ENCODE data around the gene SLC24A4. TPM values are rescaled to one million over a fixed set of nuclear protein-coding genes. Genes with fewer than 3 reads are reported as not detected.

SLC24A4 gene
- polyA plus RNA-seq, 6 donors from 2014 or later, result 0.03 to 0.09 (median 0.05) TPM; not detected in 2

DNA sequence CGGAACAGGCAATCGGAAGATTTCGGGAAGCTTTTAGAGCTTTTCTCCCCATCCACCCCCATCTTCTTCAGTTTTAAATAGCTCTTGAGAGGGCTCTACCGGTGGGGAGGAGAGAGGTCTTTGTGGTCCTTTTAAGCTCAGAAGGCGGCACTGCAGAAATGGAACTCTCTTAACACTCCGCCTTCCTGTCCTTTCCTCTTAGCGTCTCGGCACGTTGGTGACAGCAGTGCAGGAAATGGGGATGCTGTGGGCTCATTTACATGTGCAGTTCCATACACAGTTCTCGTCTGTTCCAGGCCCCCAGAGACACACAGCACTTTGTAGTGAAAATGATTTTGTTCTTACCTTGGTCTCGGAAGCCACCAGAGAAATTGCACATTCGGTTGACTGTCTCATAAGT is 140.2 kb downstream of the SLC24A4 start:
- ATAC-seq (ENCODE audit: low read depth in 2 of 2) (no peak), DNase-seq (no peak)
- Mint-ChIP-seq H3K27ac (peak overlapping the region in 1 of 6 donors; percentile 5), H3K4me1 (peaks cover 4 to 15% (median 12%) of the 10 kb centered on the region in 3 donors), H3K36me3 (no peaks in the 10 kb centered on the region), H3K4me3 (no peak overlapping the region), H3K27me3 (peaks cover 17 to 49% (median 31%) of the 10 kb centered on the region in 3 donors), H3K9me3 (peaks cover 0 to 12% (median 5%) of the 10 kb centered on the region in 7 donors)

DNA sequence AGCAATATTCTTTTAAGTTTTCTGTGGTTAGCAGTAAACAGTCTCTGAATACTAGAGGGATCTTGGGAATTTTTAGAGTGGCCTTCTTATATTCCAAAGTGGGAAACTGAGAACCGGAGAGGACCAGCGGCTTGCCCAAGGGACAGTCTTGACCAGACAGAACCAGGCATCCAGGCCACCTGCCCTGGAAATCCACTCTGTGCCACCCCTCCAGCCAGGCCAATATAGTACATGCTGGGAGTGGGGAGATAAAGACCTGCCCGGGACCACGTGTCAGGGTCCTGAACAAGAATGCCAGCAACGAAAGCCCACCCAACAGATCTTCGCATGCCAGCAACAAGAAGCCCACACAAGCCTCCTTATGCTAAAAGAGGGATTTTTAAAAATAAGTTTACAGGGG is 141.2 kb downstream of the SLC24A4 start:
- ATAC-seq (ENCODE audit: low read depth in 2 of 2) (no peak), DNase-seq (no peak)
- Mint-ChIP-seq H3K27ac (peak overlapping the region in 1 of 6 donors; percentile 80), H3K27me3 (peaks cover 17 to 48% (median 31%) of the 10 kb centered on the region in 3 donors), H3K9me3 (peaks cover 0 to 22% (median 12%) of the 10 kb centered on the region in 7 donors), H3K36me3 (peaks cover 0 to 6% of the 10 kb centered on the region in 2 donors), H3K4me3 (no peak overlapping the region), H3K4me1 (peaks cover 4 to 15% (median 12%) of the 10 kb centered on the region in 3 donors)

DNA sequence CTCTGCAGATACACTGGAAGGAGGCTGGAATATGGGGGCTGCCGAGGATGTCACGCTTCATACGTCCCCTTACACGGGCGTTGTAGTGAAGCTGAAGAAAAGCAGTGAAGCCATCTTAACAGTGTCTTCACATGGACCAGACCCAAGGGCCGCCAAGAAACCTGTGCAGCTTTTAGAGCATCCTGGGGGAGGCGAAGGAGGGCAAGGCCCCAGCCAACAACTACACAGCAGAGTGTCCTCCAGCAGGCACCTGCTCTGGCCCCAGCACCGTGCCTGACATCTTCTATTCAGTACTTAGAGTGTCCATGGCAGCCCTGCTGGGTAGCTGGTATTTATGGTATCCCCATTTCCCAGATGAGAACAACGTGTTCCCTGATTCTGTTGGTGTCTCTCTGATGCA is 141.8 kb downstream of the SLC24A4 start:
- Mint-ChIP-seq H3K9me3 (peaks cover 0 to 28% (median 16%) of the 10 kb centered on the region in 7 donors), H3K27ac (no peak overlapping the region), H3K36me3 (peaks cover 0 to 7% of the 10 kb centered on the region in 2 donors), H3K4me3 (no peak overlapping the region), H3K27me3 (peaks cover 17 to 47% (median 25%) of the 10 kb centered on the region in 3 donors), H3K4me1 (peaks cover 4 to 15% (median 12%) of the 10 kb centered on the region in 3 donors)
- ATAC-seq (ENCODE audit: low read depth in 2 of 2) (no peak), DNase-seq (no peak)

DNA sequence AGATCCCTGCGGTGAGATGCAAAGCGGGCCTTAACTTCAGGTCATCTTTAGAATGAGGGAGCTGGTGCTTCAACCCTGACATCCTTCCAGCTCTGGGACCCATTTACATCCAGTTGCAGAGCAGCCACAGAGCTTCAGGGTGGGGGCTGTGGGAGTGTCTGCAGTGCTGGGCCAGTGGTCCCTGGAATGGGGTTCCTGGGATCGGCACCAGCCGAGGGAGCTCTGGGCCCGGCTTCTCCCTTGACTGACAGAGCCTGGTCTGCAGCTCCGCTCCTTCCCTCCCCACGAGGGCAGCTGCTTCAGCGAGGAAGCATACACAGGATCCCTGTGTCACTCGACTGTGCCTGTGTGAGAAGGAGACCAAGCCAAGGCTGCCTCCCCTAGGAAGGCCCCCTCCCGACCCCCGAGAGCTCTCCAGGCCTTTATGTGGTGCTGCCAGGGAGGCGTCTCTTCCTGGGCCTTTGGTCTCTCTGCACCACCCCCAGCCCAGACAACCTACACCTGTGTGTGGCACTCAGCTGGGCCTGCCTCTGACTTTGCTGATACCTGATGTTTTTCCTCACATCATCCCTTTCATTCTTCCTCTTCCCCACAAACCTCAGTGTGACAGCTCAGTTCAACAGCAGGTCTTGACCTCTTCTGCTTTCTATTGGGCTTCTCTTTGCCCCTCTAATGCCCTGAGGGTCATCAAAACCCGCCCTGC is 142.5 kb downstream of the SLC24A4 start:
- H3K9me3 Mint-ChIP-seq, result peaks cover 0 to 34% (median 20%) of the 10 kb centered on the region in 7 donors
- H3K27me3 Mint-ChIP-seq, result peaks cover 11 to 45% (median 20%) of the 10 kb centered on the region in 3 donors

DNA sequence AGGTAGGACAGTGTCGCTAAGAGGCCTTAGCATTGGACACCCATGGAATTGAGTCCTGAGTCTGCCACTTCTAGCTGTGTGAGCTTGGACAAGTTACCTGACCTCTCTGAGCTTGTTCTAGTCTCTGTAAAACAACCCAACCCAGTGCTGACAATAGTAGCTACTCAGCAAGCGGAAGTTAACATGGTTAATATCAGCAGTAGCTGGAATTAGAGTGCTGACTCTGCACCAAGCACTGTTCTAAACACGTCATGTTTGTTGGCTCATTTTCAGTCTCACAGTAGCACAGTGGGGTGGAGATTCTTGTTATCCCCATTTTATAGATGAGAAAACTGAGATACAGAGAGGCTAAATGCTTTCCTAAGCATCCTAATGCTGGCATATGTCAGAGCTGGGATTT is 143.1 kb downstream of the SLC24A4 start:
- Mint-ChIP-seq H3K9me3 (peaks cover 0 to 34% (median 20%) of the 10 kb centered on the region in 7 donors), H3K27ac (no peak overlapping the region), H3K27me3 (peaks cover 8 to 43% (median 20%) of the 10 kb centered on the region in 3 donors), H3K4me1 (peaks cover 4 to 12% (median 8%) of the 10 kb centered on the region in 3 donors), H3K36me3 (peaks cover 0 to 7% of the 10 kb centered on the region in 2 donors), H3K4me3 (no peak overlapping the region)
- DNase-seq, result no peak
- ATAC-seq (ENCODE audit: low read depth in 2 of 2), result no peak

More for the DNA sequence above, 142.5 kb downstream of the SLC24A4 start:
- H3K4me3 Mint-ChIP-seq, result peak overlapping the region in 1 of 8 donors; percentile 44
- DNase-seq (no peak), ATAC-seq (ENCODE audit: low read depth in 2 of 2) (no peak)
- H3K36me3 Mint-ChIP-seq, result peaks cover 0 to 7% of the 10 kb centered on the region in 2 donors
- peaks cover 4 to 14% (median 12%) of the 10 kb centered on the region in 3 donors for H3K4me1 Mint-ChIP-seq
- H3K27ac Mint-ChIP-seq, result no peak overlapping the region

DNA sequence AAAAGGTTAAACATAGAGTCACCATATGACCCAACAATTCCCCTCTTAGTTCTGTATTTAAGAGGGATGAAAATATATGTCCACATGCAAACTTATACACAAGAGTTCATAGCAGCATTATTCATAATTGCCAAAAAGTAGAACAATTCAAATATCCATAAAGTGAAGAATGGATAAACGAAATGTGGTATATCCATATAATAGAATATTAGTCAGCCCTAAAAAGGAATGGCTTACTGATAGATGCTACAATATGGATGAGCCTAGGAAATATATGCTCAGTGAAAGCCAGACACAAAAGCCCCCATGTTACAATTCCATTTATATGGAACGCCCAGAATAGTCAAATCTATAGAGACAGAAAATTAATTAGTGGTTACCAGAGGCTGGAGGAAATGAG is 146.6 kb downstream of the SLC24A4 start:
- Mint-ChIP-seq H3K27ac (no peak overlapping the region), H3K4me1 (peaks cover 0 to 4% (median 3%) of the 10 kb centered on the region in 3 donors), H3K36me3 (peaks cover 0 to 7% of the 10 kb centered on the region in 2 donors), H3K4me3 (no peak overlapping the region), H3K27me3 (peaks cover 0 to 23% (median 4%) of the 10 kb centered on the region in 3 donors), H3K9me3 (peaks cover 0 to 34% (median 20%) of the 10 kb centered on the region in 7 donors)
- ATAC-seq (ENCODE audit: low read depth in 2 of 2) (no peak), DNase-seq (no peak)

DNA sequence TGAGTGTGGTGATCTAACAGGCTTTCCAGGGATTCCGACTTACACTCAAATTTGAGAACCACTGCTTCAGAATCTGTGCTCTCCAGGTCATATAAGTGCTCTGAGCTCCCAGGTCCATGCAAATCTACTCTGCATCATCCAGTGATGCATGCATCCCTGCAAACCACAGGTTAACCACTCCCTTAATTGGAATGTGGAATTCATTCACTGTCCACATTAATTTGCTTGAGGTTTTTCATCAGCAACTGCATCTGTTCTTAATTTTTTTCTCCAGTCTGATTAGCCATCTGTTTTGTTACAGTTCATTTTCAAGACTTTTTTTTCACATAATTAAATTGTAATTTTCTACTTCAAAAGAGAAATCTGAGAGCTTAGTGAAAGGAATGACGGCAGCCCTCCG is 147.2 kb downstream of the SLC24A4 start:
- H3K36me3 Mint-ChIP-seq, result peaks cover 0 to 7% of the 10 kb centered on the region in 2 donors
- H3K4me3 Mint-ChIP-seq, result no peak overlapping the region
- H3K27ac Mint-ChIP-seq, result no peak overlapping the region
- peaks cover 0 to 23% (median 4%) of the 10 kb centered on the region in 3 donors for H3K27me3 Mint-ChIP-seq
- DNase-seq (no peak), ATAC-seq (ENCODE audit: low read depth in 2 of 2) (no peak)
- H3K9me3 Mint-ChIP-seq, result peaks cover 0 to 34% (median 20%) of the 10 kb centered on the region in 7 donors
- H3K4me1 Mint-ChIP-seq, result peaks cover 0 to 4% (median 3%) of the 10 kb centered on the region in 3 donors

DNA sequence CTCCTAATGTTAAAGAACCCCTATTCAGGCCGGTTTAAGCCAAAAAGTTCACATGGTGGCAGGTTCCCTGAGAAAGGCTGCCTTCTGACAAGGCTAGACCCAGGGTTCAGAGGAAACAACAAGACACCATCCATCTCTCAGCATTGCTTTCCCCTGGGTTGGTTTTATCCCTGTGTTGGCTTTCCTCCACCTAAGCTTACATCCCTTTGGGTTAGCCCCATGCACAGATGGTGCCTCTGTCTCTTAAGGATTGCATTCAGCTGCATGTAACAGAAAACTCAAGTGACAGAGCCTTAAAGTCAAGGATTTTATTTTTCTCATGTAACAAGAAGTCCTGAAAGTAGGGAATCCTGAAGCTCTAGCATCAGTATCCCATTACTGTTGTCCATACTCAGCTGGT is 147.8 kb downstream of the SLC24A4 start:
- Mint-ChIP-seq H3K27ac (no peak overlapping the region), H3K36me3 (peaks cover 0 to 7% of the 10 kb centered on the region in 2 donors), H3K9me3 (peaks cover 0 to 34% (median 20%) of the 10 kb centered on the region in 7 donors), H3K4me1 (peaks cover 0 to 4% (median 3%) of the 10 kb centered on the region in 3 donors), H3K4me3 (no peak overlapping the region), H3K27me3 (peaks cover 0 to 23% (median 4%) of the 10 kb centered on the region in 3 donors)
- DNase-seq, result no peak
- no peak for ATAC-seq (ENCODE audit: low read depth in 2 of 2)

DNA sequence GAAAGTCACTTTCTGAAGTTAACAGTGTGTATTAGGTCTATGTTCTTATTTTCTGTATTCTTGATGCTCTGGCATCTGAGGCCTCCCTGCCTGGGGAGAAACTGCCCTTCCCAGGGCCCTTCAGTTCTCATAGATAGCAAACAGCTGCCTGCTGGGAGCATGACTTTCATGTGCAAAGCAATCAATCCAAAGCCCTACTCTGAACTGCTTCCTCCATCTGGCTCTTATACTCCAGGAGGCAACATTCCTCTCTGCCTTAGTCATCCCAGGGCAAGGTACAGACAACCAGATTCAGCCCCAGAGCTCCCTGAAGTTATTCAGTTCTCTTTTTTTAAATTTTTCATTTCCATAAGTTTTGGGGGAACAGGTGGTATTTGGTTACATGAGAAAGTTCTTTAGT is 149.0 kb downstream of the SLC24A4 start:
- H3K27ac Mint-ChIP-seq, result peak overlapping the region in 1 of 6 donors; percentile 28
- peaks cover 0 to 7% of the 10 kb centered on the region in 2 donors for H3K36me3 Mint-ChIP-seq
- H3K4me1 Mint-ChIP-seq, result peaks cover 0 to 4% (median 3%) of the 10 kb centered on the region in 3 donors
- ATAC-seq (ENCODE audit: low read depth in 2 of 2) (no peak), DNase-seq (no peak)
- peaks cover 0 to 32% (median 18%) of the 10 kb centered on the region in 7 donors for H3K9me3 Mint-ChIP-seq
- H3K27me3 Mint-ChIP-seq, result peaks cover 0 to 23% (median 4%) of the 10 kb centered on the region in 3 donors
- no peak overlapping the region for H3K4me3 Mint-ChIP-seq

DNA sequence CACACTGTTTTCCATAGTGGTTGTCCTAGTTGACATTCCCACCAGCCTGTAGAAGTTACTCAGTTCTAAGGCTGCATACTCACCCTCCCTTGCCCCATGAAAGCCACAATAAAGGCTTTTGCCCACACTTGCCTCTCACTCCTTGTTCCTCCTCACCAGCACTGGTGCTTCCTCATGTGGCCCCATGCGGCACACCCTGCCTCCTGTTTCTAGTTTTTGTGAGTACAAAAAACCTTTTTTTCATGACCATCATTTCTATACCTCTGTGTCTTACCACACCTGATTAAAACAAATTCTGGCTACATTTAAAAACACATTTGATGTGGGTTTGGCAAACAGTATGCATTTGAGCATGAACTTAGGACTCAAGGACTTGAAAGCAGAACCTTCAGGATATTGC is 149.9 kb downstream of the SLC24A4 start:
- H3K36me3 Mint-ChIP-seq, result peaks cover 0 to 7% of the 10 kb centered on the region in 2 donors
- no peak for DNase-seq
- H3K27ac Mint-ChIP-seq, result peak overlapping the region in 2 of 6 donors; percentile 6 to 23
- H3K27me3 Mint-ChIP-seq, result peaks cover 0 to 15% (median 4%) of the 10 kb centered on the region in 3 donors
- H3K4me3 Mint-ChIP-seq, result no peak overlapping the region
- H3K9me3 Mint-ChIP-seq, result peaks cover 0 to 23% (median 13%) of the 10 kb centered on the region in 7 donors
- no peak for ATAC-seq (ENCODE audit: low read depth in 2 of 2)
- peaks cover 0 to 4% (median 3%) of the 10 kb centered on the region in 3 donors for H3K4me1 Mint-ChIP-seq

DNA sequence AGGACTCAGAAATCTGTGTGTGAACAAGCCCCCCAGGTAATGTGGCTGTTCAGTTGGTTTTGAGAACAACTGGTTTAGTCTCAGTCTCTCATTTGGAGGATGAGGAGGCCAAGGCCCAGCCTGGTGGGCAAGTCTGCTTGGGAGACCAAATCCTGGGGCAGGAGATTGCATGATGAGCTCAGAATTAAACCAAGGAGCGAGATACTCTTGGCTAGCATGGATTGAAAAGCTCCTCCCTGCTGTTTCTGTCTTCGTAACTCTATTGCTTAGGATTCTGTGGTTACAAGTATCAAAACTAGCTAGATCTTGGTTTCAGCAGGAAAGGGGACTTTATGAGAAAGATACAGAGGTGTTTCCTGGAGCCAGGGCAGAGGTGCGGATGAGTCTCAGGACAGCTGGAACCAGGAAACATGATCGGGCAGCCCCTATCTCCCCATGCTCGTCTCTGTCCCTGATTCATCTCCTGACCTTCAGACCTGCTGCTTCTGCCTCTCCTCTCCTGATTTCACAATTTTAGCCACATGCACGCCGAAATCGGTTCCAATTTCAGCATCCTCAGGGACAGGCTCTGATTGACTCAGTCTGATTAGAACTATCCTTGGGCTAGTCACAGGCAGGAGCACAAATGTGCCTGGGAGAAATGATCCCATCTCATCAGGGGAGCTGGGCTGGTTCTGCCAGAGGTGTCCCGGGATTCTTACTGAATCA is 150.4 kb downstream of the SLC24A4 start:
- Mint-ChIP-seq H3K4me3 (no peak overlapping the region), H3K27me3 (peaks cover 0 to 15% (median 4%) of the 10 kb centered on the region in 3 donors), H3K27ac (no peak overlapping the region), H3K9me3 (peaks cover 0 to 21% (median 17%) of the 10 kb centered on the region in 7 donors), H3K36me3 (peaks cover 1 to 7% of the 10 kb centered on the region in 2 donors), H3K4me1 (peaks cover 0 to 4% (median 3%) of the 10 kb centered on the region in 3 donors)
- DNase-seq (no peak), ATAC-seq (ENCODE audit: low read depth in 2 of 2) (no peak)

DNA sequence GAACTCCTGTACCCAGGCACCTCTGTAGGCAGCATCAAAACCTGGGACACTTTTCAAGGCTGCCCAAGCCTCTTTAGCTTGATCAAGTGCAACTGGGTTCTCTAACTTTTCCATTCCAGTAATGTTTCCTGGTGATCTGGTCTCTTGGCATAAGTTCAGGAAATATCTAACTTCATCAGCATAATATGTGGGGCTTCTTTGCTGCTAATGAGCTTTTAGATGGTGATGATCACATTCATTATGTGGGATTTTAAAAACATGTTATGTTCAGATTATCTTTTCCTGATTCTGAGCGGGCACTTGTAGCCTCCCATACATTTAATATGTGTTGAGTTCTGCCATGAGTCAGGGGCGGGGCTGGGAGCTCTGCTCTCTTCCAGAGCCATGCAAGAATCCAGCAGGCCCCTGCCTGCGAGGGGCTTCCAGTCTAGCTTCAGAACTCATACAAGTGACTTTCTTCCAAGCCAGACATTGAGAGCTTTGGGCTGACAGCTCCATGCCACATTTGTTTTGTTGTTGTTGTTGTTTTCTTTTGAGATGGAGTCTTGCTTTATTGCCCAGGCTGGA is 151.1 kb downstream of the SLC24A4 start:
- H3K27ac Mint-ChIP-seq, result no peak overlapping the region
- ATAC-seq (ENCODE audit: low read depth in 2 of 2), result no peak

DNA sequence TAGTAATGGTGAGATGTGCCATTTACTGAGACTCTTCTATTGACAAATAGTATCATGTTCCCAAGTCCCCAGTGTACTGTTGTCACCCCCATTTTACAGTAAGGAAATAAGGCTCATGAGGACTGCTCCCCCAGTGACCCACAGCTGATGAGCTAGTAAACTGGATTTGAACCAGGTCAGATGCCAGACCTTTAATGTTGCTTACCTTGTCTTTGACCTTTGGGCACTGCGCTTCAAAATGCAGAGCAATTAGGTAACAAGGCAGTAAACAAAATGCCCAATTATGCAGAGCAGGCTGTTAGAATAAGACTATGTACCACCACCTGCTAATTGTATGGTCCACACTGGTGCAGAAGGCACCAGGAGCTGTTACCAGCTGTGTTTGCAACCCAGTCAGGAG is 152.1 kb downstream of the SLC24A4 start:
- Mint-ChIP-seq H3K27me3 (peaks cover 0 to 9% (median 4%) of the 10 kb centered on the region in 3 donors), H3K4me3 (no peak overlapping the region), H3K36me3 (peaks cover 0 to 6% of the 10 kb centered on the region in 2 donors), H3K4me1 (peaks cover 0 to 4% (median 3%) of the 10 kb centered on the region in 3 donors), H3K9me3 (peaks cover 0 to 21% (median 10%) of the 10 kb centered on the region in 7 donors), H3K27ac (no peak overlapping the region)
- DNase-seq (no peak), ATAC-seq (ENCODE audit: low read depth in 2 of 2) (no peak)

More for the DNA sequence above, 151.1 kb downstream of the SLC24A4 start:
- peaks cover 2 to 6% of the 10 kb centered on the region in 2 donors for H3K36me3 Mint-ChIP-seq
- H3K4me3 Mint-ChIP-seq, result no peak overlapping the region
- H3K27me3 Mint-ChIP-seq, result peaks cover 0 to 11% (median 4%) of the 10 kb centered on the region in 3 donors
- peaks cover 0 to 4% (median 3%) of the 10 kb centered on the region in 3 donors for H3K4me1 Mint-ChIP-seq
- no peak for DNase-seq
- peaks cover 0 to 21% (median 16%) of the 10 kb centered on the region in 7 donors for H3K9me3 Mint-ChIP-seq

All from naive B cell (primary cell).